GM20000 (cell line): Measurements from ENCODE around the gene CCDC97.
A peak's percentile ranks its signal among the peaks of the same experiment; 100 is the strongest.
"Not testable (repeated sequence)": the region's sequence is repeated elsewhere in the genome, so short reads cannot be mapped to it uniquely, and the experiment has no call there.

Source experiments
- DNase-seq: peaks from one replicate; pipeline ENCODE4 v3.0.0; 2012; ENCODE audit warnings: low spot score
- TF ChIP-seq, protein P1 (sequence below): IDR thresholded peaks from 2 replicates; pipeline ENCODE4 v1.5.1; 2012; ENCODE audit warnings: mild to moderate bottlenecking, control low read depth; ENCODE audit errors: extremely low read depth, missing control alignments

The CCDC97 gene

DNA sequence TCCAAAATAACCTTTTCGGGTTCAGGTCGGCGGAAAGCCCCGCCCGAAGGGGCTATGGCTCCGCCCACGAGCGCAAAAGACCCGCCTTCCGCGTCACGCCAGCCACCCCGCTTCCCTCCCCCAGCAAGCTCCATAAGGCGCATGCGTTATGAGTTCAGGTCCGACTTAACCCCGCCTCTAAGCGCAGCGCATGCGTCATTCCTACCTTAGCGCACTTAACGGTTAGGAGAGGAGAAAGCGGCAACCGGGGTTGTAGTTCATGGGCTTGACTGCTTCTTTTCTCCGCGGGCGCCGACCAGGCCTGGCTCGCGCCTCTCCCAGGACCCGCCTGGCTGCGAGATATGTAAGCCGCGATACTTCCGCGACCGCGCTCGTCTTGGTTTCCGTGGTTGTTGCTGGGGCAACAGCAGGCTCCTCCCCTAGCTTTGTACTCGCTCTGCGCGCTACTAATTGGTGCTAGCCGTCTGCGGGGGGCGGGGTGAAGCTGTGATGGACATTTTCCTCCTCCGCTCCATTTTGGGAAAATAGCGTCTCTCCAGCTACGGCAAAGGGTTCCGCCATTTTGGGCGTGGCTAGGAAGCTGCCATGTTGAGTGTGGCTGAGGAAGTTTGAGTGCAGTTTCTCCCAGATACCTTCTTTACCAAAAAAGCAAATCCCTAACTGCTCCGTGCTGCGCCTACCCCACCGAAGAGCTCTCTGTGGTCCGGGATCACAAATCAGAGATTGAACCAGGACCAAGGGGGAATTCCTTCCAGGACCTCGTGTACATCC, 54.0 kb downstream of the CCDC97 start, which contains the start of gene B9D2:
Gene B9D2 (minus strand): TSS at position 397 of the 771 bp plus-strand sequence. CDS start 630 bp downstream, outside the sequence.
- peak; percentile 94 for DNase-seq
- TF ChIP-seq, protein P1, sequence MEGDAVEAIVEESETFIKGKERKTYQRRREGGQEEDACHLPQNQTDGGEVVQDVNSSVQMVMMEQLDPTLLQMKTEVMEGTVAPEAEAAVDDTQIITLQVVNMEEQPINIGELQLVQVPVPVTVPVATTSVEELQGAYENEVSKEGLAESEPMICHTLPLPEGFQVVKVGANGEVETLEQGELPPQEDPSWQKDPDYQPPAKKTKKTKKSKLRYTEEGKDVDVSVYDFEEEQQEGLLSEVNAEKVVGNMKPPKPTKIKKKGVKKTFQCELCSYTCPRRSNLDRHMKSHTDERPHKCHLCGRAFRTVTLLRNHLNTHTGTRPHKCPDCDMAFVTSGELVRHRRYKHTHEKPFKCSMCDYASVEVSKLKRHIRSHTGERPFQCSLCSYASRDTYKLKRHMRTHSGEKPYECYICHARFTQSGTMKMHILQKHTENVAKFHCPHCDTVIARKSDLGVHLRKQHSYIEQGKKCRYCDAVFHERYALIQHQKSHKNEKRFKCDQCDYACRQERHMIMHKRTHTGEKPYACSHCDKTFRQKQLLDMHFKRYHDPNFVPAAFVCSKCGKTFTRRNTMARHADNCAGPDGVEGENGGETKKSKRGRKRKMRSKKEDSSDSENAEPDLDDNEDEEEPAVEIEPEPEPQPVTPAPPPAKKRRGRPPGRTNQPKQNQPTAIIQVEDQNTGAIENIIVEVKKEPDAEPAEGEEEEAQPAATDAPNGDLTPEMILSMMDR, result no peak

DNA sequence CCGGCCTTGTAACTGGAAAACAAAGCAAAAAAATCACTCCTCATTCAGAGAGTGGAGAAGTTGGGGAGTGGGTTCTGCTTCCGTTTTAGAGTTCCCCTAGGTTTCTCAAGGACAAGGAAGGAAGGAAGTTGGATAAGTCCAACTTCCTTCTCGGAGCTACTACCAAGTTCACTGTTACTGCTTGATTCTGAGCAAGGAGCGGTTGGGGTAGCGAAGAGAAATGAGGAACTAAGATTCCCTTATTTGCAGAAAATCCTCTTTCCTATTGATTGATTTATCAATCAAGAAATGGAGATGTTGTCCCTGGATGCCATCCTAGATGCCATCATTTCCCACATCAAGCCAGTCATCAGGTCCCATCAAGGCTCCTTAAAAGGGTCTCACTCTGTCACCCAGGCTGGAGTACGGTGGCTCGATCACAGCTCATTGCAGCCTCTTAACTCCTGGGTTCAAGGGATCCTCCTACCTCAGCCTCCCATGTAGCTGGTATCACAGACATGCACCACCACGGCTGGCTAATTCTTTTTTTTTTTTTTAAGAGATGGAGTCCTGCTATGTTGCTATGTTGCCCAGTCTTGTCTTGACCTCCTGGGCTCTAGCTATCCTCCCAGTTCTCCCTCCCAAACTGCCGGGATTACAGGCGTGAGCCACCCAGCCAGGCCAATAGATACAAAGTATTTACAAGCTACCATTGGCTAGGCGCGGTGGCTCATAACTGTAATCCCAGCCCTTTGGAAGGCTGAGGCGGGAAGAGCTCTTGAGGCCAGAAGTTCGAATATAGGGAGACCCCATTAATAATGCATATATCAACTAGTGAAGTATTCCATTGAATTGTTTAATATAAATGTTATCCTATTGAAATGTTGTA, 54.8 kb downstream of the CCDC97 start:
- TF ChIP-seq, protein P1, result no peak

DNA sequence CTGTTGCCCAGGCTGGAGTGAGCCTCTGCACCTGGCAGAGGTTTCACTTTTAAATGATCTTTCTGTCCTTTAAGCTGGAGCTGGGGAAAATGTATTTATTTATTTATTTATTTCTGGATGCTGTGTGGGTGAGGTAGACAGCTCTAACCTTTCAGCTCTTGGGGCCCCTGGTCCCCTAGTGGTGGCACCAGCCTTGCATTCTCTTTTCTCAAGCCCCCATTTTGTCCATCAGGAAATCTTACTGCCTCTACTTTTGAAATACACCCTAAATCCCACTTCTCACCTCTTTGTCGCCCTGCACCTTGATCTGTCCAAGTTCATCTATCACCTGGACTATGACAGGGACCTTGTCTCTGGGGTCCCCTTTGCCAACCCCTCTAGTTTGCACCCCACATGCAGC, 56.1 kb downstream of the CCDC97 start:
- DNase-seq, result no peak

More for the DNA sequence above, 54.8 kb downstream of the CCDC97 start:
- DNase-seq, result no peak

DNA sequence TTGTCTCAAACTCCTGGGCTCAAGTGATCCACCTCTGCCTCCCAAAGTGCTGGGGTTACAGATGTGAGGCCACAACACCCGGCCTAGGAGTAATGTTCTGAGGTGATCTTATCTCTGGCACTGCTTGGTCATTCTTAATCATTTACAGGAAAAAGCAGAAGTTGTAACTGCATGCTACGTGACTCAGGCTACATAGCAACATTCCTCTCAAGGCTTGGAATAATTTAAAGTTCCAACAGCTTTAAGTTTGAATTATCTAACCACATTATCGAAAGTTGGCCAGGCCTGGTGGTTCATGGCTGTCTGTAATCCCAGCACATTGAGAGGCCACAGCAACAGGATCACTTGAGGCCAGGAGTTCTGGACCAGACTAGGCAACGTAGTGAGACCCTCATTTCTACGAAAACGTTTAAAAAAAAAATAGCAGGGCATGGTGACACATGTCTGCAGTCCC, 57.9 kb downstream of the CCDC97 start:
- peak; percentile 54 for DNase-seq
- TF ChIP-seq, protein P1, result no peak

More for the DNA sequence above, 56.1 kb downstream of the CCDC97 start:
- TF ChIP-seq, protein P1, result no peak

DNA sequence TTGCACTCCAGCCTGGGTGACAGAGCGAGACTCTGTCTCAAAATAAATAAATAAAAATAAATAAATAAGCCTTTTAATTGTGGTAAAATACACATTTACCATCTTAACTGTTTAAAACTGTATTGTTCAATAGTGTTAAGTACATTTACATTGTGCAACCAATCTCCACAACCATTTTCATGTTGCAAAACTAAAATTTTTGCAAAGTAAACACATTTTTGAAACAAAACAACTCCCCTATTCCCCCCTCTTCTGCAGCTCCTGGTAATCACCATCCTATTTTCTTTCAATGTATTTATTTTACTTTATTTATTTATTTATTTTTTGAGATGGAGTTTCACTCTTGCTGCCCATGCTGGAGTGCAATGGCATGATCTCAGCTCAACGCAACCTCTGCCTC, 59.8 kb downstream of the CCDC97 start:
- no peak for DNase-seq
- TF ChIP-seq, protein P1, result no peak

DNA sequence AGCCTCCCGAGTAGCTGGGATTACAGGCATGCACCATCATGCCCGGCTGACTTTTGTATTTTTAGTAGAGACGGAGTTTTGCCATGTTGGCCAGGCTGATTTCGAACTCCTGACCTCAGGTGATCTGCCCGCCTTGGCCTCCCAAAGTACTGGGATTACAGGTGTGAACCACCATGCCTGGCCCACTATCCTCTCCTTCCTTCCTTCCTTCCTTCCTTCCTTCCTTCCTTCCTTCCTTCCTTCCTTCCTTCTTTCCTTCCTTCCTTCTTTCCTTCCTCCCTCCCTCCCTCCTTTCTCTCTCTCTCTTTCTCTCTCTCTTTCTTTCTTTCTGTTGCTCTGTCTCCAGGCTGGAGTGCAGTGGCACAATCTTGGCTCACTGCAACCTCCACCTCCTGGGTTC, 61.1 kb downstream of the CCDC97 start:
- not testable (repeated sequence) for DNase-seq

DNA sequence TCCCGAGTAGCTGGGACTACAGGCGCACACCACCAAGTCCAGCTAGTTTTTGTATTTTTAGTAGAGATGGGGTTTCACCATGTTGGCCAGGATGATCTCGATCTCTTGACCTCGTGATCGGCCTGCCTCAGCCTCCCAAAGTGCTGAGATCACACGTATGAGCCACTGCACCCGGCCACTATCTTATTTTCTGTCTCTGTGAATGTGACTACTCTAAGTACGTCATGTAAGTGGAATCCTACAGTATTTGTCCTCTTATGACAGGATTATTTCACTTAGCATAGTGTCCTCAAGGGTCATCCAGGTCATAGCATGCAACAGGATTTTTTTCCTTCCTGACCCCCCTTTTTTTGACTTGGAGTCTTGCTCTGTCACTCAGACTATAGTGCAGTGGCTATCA, 61.6 kb downstream of the CCDC97 start:
- TF ChIP-seq, protein P1, result no peak
- no peak for DNase-seq
